MM.1S (cell line): Measurements from ENCODE around the gene CAMK1G.

ENCODE experiments used
- CTCF ChIP-seq: fragments of 300-600 bp; sonication (generic); IDR thresholded peaks from 2 replicates; pipeline ENCODE4 v1.5.1; 2016; ENCODE audit warnings: antibody characterized with exemption, low read length, mixed read lengths
- EZH2phosphoT487 ChIP-seq: fragments of 300-600 bp; sonication (generic); IDR thresholded peaks from 2 replicates; pipeline ENCODE4 v1.6.1; 2018; ENCODE audit warnings: antibody characterized with exemption, low read length

DNA sequence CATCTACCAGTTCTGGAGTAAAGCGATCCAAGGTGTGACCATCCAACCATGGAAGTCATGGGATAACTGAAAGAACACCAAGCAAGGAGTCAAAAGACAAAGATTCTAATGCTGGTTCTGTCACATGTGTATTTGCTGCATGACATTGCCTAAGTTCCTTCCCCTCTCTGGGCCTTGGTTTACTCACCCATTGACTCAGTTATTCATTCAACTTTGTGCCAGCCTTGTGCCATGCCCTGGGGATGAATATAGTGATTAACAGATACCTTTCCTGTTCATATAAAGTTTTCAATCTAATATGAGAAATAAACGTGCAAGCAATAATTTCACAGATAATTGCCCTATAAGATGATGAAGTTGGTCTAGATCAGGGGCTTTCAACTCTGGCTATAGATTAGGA, 33.0 kb upstream of the CAMK1G start:
- TF ChIP-seq CTCF = no peak
- TF ChIP-seq EZH2phosphoT487 = no peak
